ENCODE data around the gene TLE1.

Gene TLE1

GRCh38 chr9:81578606-81579005, 110.7 kb downstream of the TLE1 start:
- ChIA-PET POLR2A (ENCODE audit: low non-redundant PET) (no interaction called here), CTCF (interaction anchor here (0.7 kb wide), 1 partner anchor 466 kb away, joined by 5 read pairs; no protein-coding TSS in a partner anchor)
- H3K27ac ChIP-seq: no peak overlapping the region
- no peak for TF ChIP-seq CTCF (conservative IDR thresholded peaks at IDR 0.05; ENCODE audit: low read depth)
- no peak for DNase-seq (ENCODE audit: low spot score)

- H3K27ac ChIP-seq: no peak overlapping the region
- POLR2A ChIA-PET (ENCODE audit: low non-redundant PET): interaction anchor here (0.7 kb wide), 1 partner anchor 1169 kb away, joined by 4 read pairs; no protein-coding TSS in a partner anchor
- CTCF ChIA-PET: no interaction called here
- no peak for DNase-seq (ENCODE audit: low spot score)
- no peak for TF ChIP-seq CTCF (conservative IDR thresholded peaks at IDR 0.05; ENCODE audit: low read depth)
Measured at GRCh38 chr9:81575956-81576355, 113.4 kb downstream of the TLE1 start.

- no peak overlapping the region for H3K27ac ChIP-seq
- no peak for DNase-seq (ENCODE audit: low spot score)
- TF ChIP-seq CTCF (conservative IDR thresholded peaks at IDR 0.05; ENCODE audit: low read depth): no peak
- ChIA-PET POLR2A (ENCODE audit: low non-redundant PET) (no interaction called here), CTCF (no interaction called here)
Measured at GRCh38 chr9:81574405-81574804, 114.9 kb downstream of the TLE1 start.

DNA sequence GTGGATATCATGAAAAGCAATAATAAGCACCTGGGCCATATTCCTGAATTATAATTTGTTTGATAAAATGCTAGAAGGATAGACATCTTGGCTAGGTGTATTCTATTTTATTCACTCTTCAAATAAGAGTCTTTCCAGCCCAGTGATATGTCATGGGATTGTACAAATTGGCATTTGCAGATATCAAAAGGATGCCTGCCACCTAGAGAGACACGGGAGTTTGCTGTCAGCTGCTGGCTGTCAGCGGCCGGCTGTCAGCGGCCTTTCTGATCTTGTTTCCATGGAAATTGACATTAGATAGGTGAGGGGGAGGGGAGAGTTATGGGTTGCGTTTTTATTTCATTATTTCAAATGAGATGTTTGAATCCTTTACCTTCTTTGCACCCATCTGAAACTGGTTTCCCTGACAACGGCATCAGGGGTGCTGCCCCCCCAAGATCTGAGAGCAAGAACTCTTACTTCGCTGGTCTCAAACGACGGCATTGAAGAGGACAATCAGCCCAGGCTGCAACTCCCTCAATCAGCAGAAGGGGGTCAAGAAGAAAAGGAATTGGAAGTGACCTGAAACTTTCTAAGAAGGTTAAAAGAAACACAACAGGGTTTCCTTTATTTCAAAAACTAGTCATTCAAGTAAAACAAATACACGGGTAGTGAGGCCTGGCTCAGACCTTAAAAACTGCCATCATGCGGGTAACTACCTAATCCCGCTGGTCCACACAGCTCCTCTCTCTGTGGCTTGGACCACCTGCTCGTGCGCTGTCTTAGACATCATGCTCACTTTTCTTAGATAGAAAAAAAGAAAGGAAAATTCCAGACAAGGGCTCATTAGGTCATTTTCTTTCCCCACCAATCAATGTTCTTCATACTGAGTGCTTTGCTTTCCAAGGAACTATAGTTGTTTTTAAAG, 115.7 kb downstream of the TLE1 start:
- ChIA-PET CTCF (no interaction called here), POLR2A (ENCODE audit: low non-redundant PET) (no interaction called here)

GRCh38 chr9:81570083-81570482, 119.3 kb downstream of the TLE1 start:
- ChIA-PET POLR2A (ENCODE audit: low non-redundant PET) (no interaction called here), CTCF (interaction anchor here (0.6 kb wide), 1 partner anchor 83 kb away, joined by 3 read pairs; no protein-coding TSS in a partner anchor)
- DNase-seq (ENCODE audit: low spot score): no peak
- no peak overlapping the region for H3K27ac ChIP-seq
- TF ChIP-seq CTCF (conservative IDR thresholded peaks at IDR 0.05; ENCODE audit: low read depth): no peak

More for the DNA sequence above, 115.7 kb downstream of the TLE1 start:
- TF ChIP-seq CTCF (conservative IDR thresholded peaks at IDR 0.05; ENCODE audit: low read depth): no peak
- no peak for DNase-seq (ENCODE audit: low spot score)
- no peak overlapping the region for H3K27ac ChIP-seq

GRCh38 chr9:81566074-81566698, 123.2 kb downstream of the TLE1 start:
- TF ChIP-seq CTCF (conservative IDR thresholded peaks at IDR 0.05; ENCODE audit: low read depth): no peak
- no peak overlapping the region for H3K27ac ChIP-seq
- ChIA-PET POLR2A (ENCODE audit: low non-redundant PET) (no interaction called here), CTCF (no interaction called here)
- no peak for DNase-seq (ENCODE audit: low spot score)

Data from RWPE1 (cell line).